K562 (cell line): ENCODE results near the gene BFSP1. TPM values are rescaled to one million over a fixed set of nuclear protein-coding genes. Genes with fewer than 3 reads are reported as not detected.

Experiments used
- HOMEZ ChIP-seq: fragments of 250-450 bp; sonication (Bioruptor Pico); IDR thresholded peaks from 2 replicates; pipeline ENCODE4 v1.4.0; 2020; ENCODE audit warnings: mild to moderate bottlenecking, moderate library complexity
- MAFF ChIP-seq: IDR thresholded peaks from 2 replicates; pipeline ENCODE4 v1.6.1; 2012; ENCODE audit warnings: low read length, improper control_type of control experiment
- RAD21 ChIP-seq, 2 experiments: fragments of 250-450 bp in 1 of 2; fragments of 450-650 bp in 1 of 2; sonication (Bioruptor Pico) in 1 of 2; formaldehyde crosslinking in 1 of 2; IDR thresholded peaks in 1 of 2; conservative IDR thresholded peaks in 1 of 2; 2 replicates each; pipeline versions ENCODE4 v1.4.0 to v1.8.0; 2020 to 2022; ENCODE audit warnings: mild to moderate bottlenecking in 2 of 2, moderate library complexity in 1 of 2
- SMARCA5 ChIP-seq: fragments of 450-650 bp; IDR thresholded peaks from 2 replicates; pipeline ENCODE4 v1.6.1; 2016
- ZBTB9 ChIP-seq: fragments of 450-650 bp; formaldehyde crosslinking; IDR thresholded peaks from 2 replicates; pipeline ENCODE4 v1.4.0; 2020; ENCODE audit warnings: mild to moderate bottlenecking, moderate library complexity
- ZFP36 ChIP-seq: fragments of 150-350 bp; IDR thresholded peaks from 2 replicates; pipeline ENCODE4 v1.6.1; 2018; ENCODE audit warnings: low read length, low read depth; ENCODE audit not compliant: partially characterized antibody
- ZNF512 ChIP-seq: IDR thresholded peaks from 2 replicates; pipeline ENCODE4 v1.6.1; 2016; ENCODE audit warnings: missing genetic modification characterization, missing compliant biosample characterization
- polyA plus RNA-seq, 8 experiments: library from polyadenylated mRNA; depleted of rRNA in 4 of 8; stranded (reverse) in 5 of 8; unstranded in 3 of 8; fragments of >200 nt; fragmentation: Nextera tagmentation in 2 of 8; fragmentation: Illumina TruSeq in 1 of 8; extraction: Ambion mirVana in 2 of 8; extraction: Trizol in 1 of 8; gene quantifications; 2 replicates each; pipeline versions ENCODE4 v1.2.1 to v1.2.3, GENCODE V29; 2011 to 2014; ENCODE audit warnings: inconsistent platforms in 1 of 8, missing spikeins in 1 of 8
- total RNA-seq, 7 experiments: library from RNA; depleted of rRNA in 6 of 7; stranded (reverse); fragments of >200 nt in 6 of 7; fragmentation: Illumina TruSeq in 2 of 7; extraction: Trizol in 2 of 7; gene quantifications; 2 replicates each; pipeline versions ENCODE4 v1.2.1 to v1.2.3, GENCODE V29; 2011 to 2021; ENCODE audit warnings: low replicate concordance in 1 of 7

The BFSP1 gene
- total and polyA plus RNA-seq, 9 of the 15 experiments (the other 6 are each of a cell fraction or from before 2014, with no cell fraction given), result 0.09 to 0.86 (median 0.40) TPM

- TF ChIP-seq ZNF512 (tag), result peak; percentile 63; the same call in 1 of the 2 replicates
- no peak for TF ChIP-seq RAD21 (CRISPR knock-in tag; conservative IDR thresholded peaks at IDR 0.05 in 1 of 2, IDR thresholded peaks at IDR 0.05 in 1 of 2)
- TF ChIP-seq MAFF, result peak; percentile 67
- no peak for TF ChIP-seq ZBTB9 (CRISPR knock-in tag)
- no peak for TF ChIP-seq SMARCA5
- TF ChIP-seq HOMEZ (CRISPR knock-in tag), result no peak
- TF ChIP-seq ZFP36, result no peak
Observed at GRCh38 chr20:17460119-17460518, 71.1 kb downstream of the BFSP1 start (continued).
